OCI-LY3 (cell line): ENCODE results near the gene TARBP1.

Experiments
- H2AFZ ChIP-seq: fragments of 200-600, 300-600 bp; shearing (Covaris generic); 2 replicates; pipeline ENCODE4 v1.6.0; 2014; ENCODE audit warnings: antibody characterized with exemption, low read depth, low read length
- H3K27ac ChIP-seq: fragments of 200-600, 300-600 bp; sonication (generic); 2 replicates; pipeline ENCODE4 v1.5.1; 2014; ENCODE audit warnings: mild to moderate bottlenecking, low read length, moderate library complexity, mixed read lengths
- H3K27me3 ChIP-seq: fragments of 200-600, 300-600 bp; sonication (generic); 2 replicates; pipeline ENCODE4 v1.6.1; 2014; ENCODE audit warnings: low read depth, low read length, mixed read lengths
- H3K36me3 ChIP-seq: fragments of 200-600, 300-600 bp; sonication (generic); replicated peaks from 2 replicates; pipeline ENCODE3; 2014; ENCODE audit warnings: low read depth, low read length, mixed read lengths
- H3K4me1 ChIP-seq: fragments of 300-600, 200-600 bp; sonication (generic); 2 replicates; pipeline ENCODE4 v1.6.1; 2014; ENCODE audit warnings: low read length, mixed read lengths
- H3K4me2 ChIP-seq: fragments of 200-600, 300-600 bp; sonication (generic); 2 replicates; pipeline ENCODE4 v1.6.1; 2014; ENCODE audit warnings: low read length, mixed read lengths
- H3K4me3 ChIP-seq: fragments of 300-600, 200-600 bp; sonication (generic); 2 replicates; pipeline ENCODE4 v1.5.1; 2014; ENCODE audit warnings: antibody characterized with exemption, mild to moderate bottlenecking, low read length, moderate library complexity
- H3K79me2 ChIP-seq: fragments of 300-600, 200-600 bp; shearing (Covaris generic); 2 replicates; pipeline ENCODE4 v1.6.1; 2014; ENCODE audit warnings: mild to moderate bottlenecking, low read length, mixed read lengths
- H3K9ac ChIP-seq: fragments of 300-600, 200-600 bp; shearing (Covaris generic); 2 replicates; pipeline ENCODE4 v1.6.0; 2014; ENCODE audit warnings: mild to moderate bottlenecking, low read length, moderate library complexity
- H3K9me3 ChIP-seq: fragments of 200-600, 300-600 bp; shearing (Covaris generic); 2 replicates; pipeline ENCODE4 v1.6.1; 2014; ENCODE audit warnings: low read length, mixed read lengths; ENCODE audit not compliant: insufficient read depth
- H4K20me1 ChIP-seq: fragments of 200-600, 300-600 bp; sonication (generic); 2 replicates; pipeline ENCODE4 v1.6.1; 2016; ENCODE audit warnings: low read length, mixed read lengths; ENCODE audit not compliant: insufficient read depth
- EZH2phosphoT487 ChIP-seq: fragments of 200-600 bp; shearing (Covaris generic); IDR thresholded peaks from 2 replicates; pipeline ENCODE4 v1.6.1; 2018; ENCODE audit warnings: antibody characterized with exemption, mixed run types, low read depth
- TF ChIP-seq, protein P1 (sequence below): fragments of 200-600, 300-600 bp; sonication (generic); IDR thresholded peaks from 2 replicates; pipeline ENCODE4 v1.5.1; 2014; ENCODE audit warnings: antibody characterized with exemption, low read length, low read depth

Gene TARBP1

DNA sequence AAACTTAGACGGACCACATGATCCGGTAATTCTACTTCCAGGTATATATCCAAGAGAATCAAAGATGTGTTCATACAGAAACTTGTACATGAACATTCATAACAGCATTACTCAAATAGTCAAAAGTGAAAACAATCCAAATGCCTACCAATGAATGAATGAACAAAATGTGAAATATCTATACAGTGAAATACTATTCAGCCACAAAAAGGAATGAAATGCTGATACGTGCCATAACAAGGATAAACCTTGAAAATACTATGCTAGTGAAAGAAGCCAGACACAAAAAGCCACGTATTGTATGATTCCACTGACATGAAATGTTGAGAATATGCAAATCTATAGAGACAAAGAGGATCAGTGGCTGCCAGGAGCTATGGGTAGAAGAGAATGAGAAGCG lies 18.3 kb downstream of the TARBP1 start:
- Histone ChIP-seq H3K4me2 (no peak overlapping the region), H3K9ac (no peak overlapping the region), H3K27me3 (no peaks in the 10 kb centered on the region), H3K4me3 (no peak overlapping the region), H3K9me3 (no peaks in the 10 kb centered on the region), H3K79me2 (no peaks in the 10 kb centered on the region), H3K27ac (no peak overlapping the region), H4K20me1 (no peaks in the 10 kb centered on the region), H3K4me1 (no peaks in the 10 kb centered on the region), H3K36me3 (peaks cover 7% of the 10 kb centered on the region), H2AFZ (no peak overlapping the region)
- TF ChIP-seq EZH2phosphoT487, result no peak
- TF ChIP-seq, protein P1, sequence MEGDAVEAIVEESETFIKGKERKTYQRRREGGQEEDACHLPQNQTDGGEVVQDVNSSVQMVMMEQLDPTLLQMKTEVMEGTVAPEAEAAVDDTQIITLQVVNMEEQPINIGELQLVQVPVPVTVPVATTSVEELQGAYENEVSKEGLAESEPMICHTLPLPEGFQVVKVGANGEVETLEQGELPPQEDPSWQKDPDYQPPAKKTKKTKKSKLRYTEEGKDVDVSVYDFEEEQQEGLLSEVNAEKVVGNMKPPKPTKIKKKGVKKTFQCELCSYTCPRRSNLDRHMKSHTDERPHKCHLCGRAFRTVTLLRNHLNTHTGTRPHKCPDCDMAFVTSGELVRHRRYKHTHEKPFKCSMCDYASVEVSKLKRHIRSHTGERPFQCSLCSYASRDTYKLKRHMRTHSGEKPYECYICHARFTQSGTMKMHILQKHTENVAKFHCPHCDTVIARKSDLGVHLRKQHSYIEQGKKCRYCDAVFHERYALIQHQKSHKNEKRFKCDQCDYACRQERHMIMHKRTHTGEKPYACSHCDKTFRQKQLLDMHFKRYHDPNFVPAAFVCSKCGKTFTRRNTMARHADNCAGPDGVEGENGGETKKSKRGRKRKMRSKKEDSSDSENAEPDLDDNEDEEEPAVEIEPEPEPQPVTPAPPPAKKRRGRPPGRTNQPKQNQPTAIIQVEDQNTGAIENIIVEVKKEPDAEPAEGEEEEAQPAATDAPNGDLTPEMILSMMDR, result no peak

DNA sequence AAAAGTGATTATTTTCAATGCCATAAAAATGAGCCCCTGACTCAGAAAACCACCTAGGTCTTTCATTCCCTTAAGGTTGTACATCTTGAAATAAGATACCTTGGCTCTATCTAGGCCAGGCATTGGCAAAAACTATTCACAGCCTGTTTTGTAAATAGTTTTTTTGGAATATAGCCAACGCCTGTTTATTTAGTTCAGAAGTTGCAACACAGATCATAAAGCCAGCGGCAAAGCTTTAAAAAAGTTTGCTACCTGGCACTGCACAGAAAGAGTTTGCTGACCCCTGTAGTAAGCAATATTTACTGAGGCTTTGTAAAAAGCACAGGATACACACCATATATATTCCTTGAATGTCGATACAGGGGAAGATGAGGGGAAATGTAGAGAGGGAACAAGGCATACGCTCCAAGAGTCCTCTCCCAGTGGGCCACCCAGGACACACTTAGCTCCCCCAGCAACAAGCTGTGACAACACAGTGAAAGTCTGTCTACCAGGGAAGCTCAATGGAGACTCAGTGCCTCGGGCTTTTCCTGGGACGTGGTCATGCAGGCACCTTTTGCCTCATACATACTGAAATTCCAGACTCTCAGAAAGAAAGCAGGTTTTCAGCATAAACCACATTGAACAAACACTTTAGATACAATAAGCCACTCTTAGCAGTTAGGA lies 20.5 kb downstream of the TARBP1 start:
- no peak overlapping the region for H2AFZ ChIP-seq
- H3K4me1 ChIP-seq, result peaks cover 3% of the 10 kb centered on the region
- no peaks in the 10 kb centered on the region for H3K79me2 ChIP-seq
- H3K36me3 ChIP-seq, result peaks cover 6% of the 10 kb centered on the region
- H4K20me1 ChIP-seq, result no peaks in the 10 kb centered on the region
- H3K9ac ChIP-seq, result no peak overlapping the region
- H3K27me3 ChIP-seq, result no peaks in the 10 kb centered on the region
- H3K27ac ChIP-seq, result no peak overlapping the region
- no peak overlapping the region for H3K4me3 ChIP-seq
- TF ChIP-seq, protein P1, result no peak
- TF ChIP-seq EZH2phosphoT487, result no peak
- no peak overlapping the region for H3K4me2 ChIP-seq
- no peaks in the 10 kb centered on the region for H3K9me3 ChIP-seq

DNA sequence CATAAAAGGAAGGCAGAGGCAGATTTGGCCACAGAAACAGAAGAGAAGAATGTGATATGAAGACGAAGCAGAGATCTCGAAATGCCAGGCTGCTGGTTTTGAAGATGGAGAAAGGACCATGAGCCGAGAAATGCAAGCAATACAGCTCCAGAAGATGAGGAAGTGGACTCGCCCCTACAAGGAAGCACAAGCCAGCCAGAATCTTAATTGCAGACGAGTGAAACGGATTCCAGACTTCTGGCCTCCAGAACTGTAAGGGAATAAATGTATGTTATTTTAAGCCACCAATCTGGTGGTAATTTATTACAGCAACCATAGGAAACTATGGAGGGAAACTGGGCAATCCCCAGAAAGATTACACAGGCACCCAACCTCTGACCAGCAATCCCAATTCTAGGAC lies 24.1 kb downstream of the TARBP1 start:
- Histone ChIP-seq H3K27me3 (no peaks in the 10 kb centered on the region), H3K4me3 (no peak overlapping the region), H4K20me1 (no peaks in the 10 kb centered on the region), H3K4me2 (no peak overlapping the region), H3K9me3 (no peaks in the 10 kb centered on the region), H3K4me1 (peaks cover 3% of the 10 kb centered on the region), H3K9ac (no peak overlapping the region), H2AFZ (no peak overlapping the region), H3K27ac (no peak overlapping the region), H3K79me2 (no peaks in the 10 kb centered on the region), H3K36me3 (no peaks in the 10 kb centered on the region)
- no peak for TF ChIP-seq EZH2phosphoT487
- TF ChIP-seq, protein P1, result no peak

DNA sequence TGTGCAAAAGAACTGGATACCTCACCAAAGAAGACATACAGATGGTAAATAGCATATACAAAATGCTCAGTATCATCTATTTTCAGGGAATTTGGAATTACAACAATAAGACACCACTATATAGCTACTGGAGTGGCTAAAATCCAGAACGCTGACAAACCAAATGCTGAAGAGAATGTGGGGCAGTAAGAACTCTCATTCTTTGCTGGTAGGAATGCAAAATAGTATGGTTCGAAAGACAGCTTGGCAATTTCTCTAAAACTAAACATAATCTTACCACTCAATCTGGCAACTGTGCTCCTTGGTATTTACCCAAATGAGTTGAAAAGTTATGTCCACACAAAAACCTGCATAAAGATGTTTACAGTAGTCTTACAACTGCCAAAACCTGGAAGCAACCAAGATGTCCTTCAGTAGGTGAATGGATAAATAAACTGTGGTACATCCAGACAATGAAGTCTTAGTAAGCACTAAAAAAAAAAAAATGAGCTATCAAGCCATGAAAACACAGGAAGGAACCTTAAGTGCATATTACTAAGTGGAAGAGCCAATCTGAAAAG lies 26.5 kb downstream of the TARBP1 start:
- Histone ChIP-seq H3K4me2 (no peak overlapping the region), H3K36me3 (no peaks in the 10 kb centered on the region), H3K79me2 (no peaks in the 10 kb centered on the region), H4K20me1 (no peaks in the 10 kb centered on the region), H3K27ac (no peak overlapping the region), H3K27me3 (no peaks in the 10 kb centered on the region), H3K4me1 (peaks cover 3% of the 10 kb centered on the region), H2AFZ (no peak overlapping the region), H3K9me3 (no peaks in the 10 kb centered on the region), H3K9ac (no peak overlapping the region), H3K4me3 (no peak overlapping the region)
- TF ChIP-seq, protein P1, result no peak
- no peak for TF ChIP-seq EZH2phosphoT487
